MCF 10A (cell line): ENCODE measurements around the gene TF. TPM values are rescaled to one million over a fixed set of nuclear protein-coding genes. Genes with fewer than 3 reads are reported as not detected.

ENCODE experiments used
- BruUV-seq: library from RNA; stranded (reverse); fragments of 400-500 nt; replicated peaks from 2 replicates; lab custom pipeline; 2021; lab: Mats Ljungman, UMichigan
- CTCF ChIA-PET: fragments of 300-600 bp; sonication (Branson Sonifier 250); formaldehyde crosslinking; extraction: SDS; loops from one replicate; lab custom pipeline; 2021; ENCODE audit warnings: antibody characterized with exemption, inconsistent platforms; lab: Yijun Ruan, JAX
- POLR2A ChIA-PET: fragments of 300-600, 350-650 bp; sonication (Branson Sonifier 250); formaldehyde crosslinking; extraction: SDS; loops from one replicate; lab custom pipeline; 2020; ENCODE audit warnings: antibody characterized with exemption, inconsistent platforms; lab: Yijun Ruan, JAX
- DNase-seq: peaks from one replicate; pipeline ENCODE4 v3.0.0-alpha.2; 2018; ENCODE audit not compliant: unreplicated experiment
- H3K27ac Mint-ChIP-seq: one replicate; pipeline ENCODE4 v1.8.0; 2022; ENCODE audit warnings: mild to moderate bottlenecking, low read depth, mixed read lengths; ENCODE audit not compliant: unreplicated experiment
- H3K27me3 Mint-ChIP-seq: one replicate; pipeline ENCODE4 v1.8.0; 2022; ENCODE audit warnings: mixed read lengths; ENCODE audit not compliant: insufficient read depth, unreplicated experiment
- H3K36me3 Mint-ChIP-seq: one replicate; pipeline ENCODE4 v1.8.0; 2022; ENCODE audit warnings: mild to moderate bottlenecking, moderate library complexity, mixed read lengths; ENCODE audit not compliant: insufficient read depth, unreplicated experiment
- H3K4me1 Mint-ChIP-seq: one replicate; pipeline ENCODE4 v1.8.0; 2022; ENCODE audit warnings: mixed read lengths; ENCODE audit not compliant: insufficient read depth, unreplicated experiment
- H3K4me3 Mint-ChIP-seq: one replicate; pipeline ENCODE4 v1.8.0; 2022; ENCODE audit warnings: mild to moderate bottlenecking, moderate library complexity, mixed read lengths; ENCODE audit not compliant: unreplicated experiment
- H3K9me3 Mint-ChIP-seq: one replicate; pipeline ENCODE4 v1.8.0; 2022; ENCODE audit warnings: mixed read lengths; ENCODE audit not compliant: unreplicated experiment
- CTCF ChIP-seq: fragments of 200-600 bp; IDR thresholded peaks from one replicate; pipeline ENCODE4 v1.8.0; 2022; ENCODE audit warnings: antibody characterized with exemption, mild to moderate bottlenecking; ENCODE audit not compliant: unreplicated experiment
- intact Hi-C: fragments of 100-400 bp; cut with micrococcal nuclease; formaldehyde crosslinking; loops from 2 replicates; pipeline ENCODE4 v1.14.1; 2022
- total RNA-seq: library from RNA; stranded (reverse); gene quantifications from 2 replicates; pipeline ENCODE4 v1.2.3, GENCODE V29; 2022

Gene TF
- total RNA-seq, 1 experiment from 2014 or later: 0.19 TPM

GRCh38 chr3:133842158-133842557 lies 96.0 kb downstream of the TF start:
- TF ChIP-seq CTCF: no peak
- no TSS peak for BruUV-seq
- CTCF ChIA-PET: no interaction called here
- intact Hi-C loops: no loop called here
- H3K27ac Mint-ChIP-seq: no peak overlapping the region
- POLR2A ChIA-PET: no interaction called here
- no peaks in the 10 kb centered on the region for H3K4me1 Mint-ChIP-seq
- H3K27me3 Mint-ChIP-seq: peaks cover 11% of the 10 kb centered on the region
- no peaks in the 10 kb centered on the region for H3K9me3 Mint-ChIP-seq
- no peak for DNase-seq
- no peak overlapping the region for H3K4me3 Mint-ChIP-seq
- H3K36me3 Mint-ChIP-seq: no peaks in the 10 kb centered on the region

- Mint-ChIP-seq H3K4me1 (no peaks in the 10 kb centered on the region), H3K27ac (no peak overlapping the region), H3K4me3 (no peak overlapping the region), H3K27me3 (peaks cover 11% of the 10 kb centered on the region), H3K9me3 (no peaks in the 10 kb centered on the region), H3K36me3 (no peaks in the 10 kb centered on the region)
- CTCF ChIA-PET: interaction anchor here (0.6 to 1.5 kb wide), 4 partner anchors 19 to 369 kb away, joined by 3 to 5 read pairs (median 3); no protein-coding TSS in a partner anchor
- no peak for DNase-seq
- no peak for TF ChIP-seq CTCF
- POLR2A ChIA-PET: no interaction called here
- intact Hi-C loops: no loop called here
- BruUV-seq: no TSS peak
Measured at GRCh38 chr3:133843634-133844033, 97.4 kb downstream of the TF start.

- H3K27ac Mint-ChIP-seq: no peak overlapping the region
- no peaks in the 10 kb centered on the region for H3K9me3 Mint-ChIP-seq
- no peaks in the 10 kb centered on the region for H3K4me1 Mint-ChIP-seq
- intact Hi-C loops: no loop called here
- DNase-seq: no peak
- POLR2A ChIA-PET: no interaction called here
- no peak for TF ChIP-seq CTCF
- no TSS peak for BruUV-seq
- CTCF ChIA-PET: no interaction called here
- peaks cover 11% of the 10 kb centered on the region for H3K27me3 Mint-ChIP-seq
- no peak overlapping the region for H3K4me3 Mint-ChIP-seq
- no peaks in the 10 kb centered on the region for H3K36me3 Mint-ChIP-seq
Measured at GRCh38 chr3:133845127-133845526, 98.9 kb downstream of the TF start.

Other genes starting within 250 kb of the TF start
- 278 and 309 TPM in 2 replicates for gene CDV3, start 172.7 kb upstream of the TF start, total RNA-seq
- gene TOPBP1, start 84.5 kb upstream of the TF start, total RNA-seq: 27.4 and 27.7 TPM in 2 replicates
- 180 and 212 TPM in 2 replicates for gene SRPRB, start 59.4 kb downstream of the TF start, total RNA-seq
- gene RAB6B, start 149.5 kb downstream of the TF start, total RNA-seq: 0.96 and 1.1 TPM in 2 replicates